Measurements from ENCODE around the gene MRPS30.

DNA sequence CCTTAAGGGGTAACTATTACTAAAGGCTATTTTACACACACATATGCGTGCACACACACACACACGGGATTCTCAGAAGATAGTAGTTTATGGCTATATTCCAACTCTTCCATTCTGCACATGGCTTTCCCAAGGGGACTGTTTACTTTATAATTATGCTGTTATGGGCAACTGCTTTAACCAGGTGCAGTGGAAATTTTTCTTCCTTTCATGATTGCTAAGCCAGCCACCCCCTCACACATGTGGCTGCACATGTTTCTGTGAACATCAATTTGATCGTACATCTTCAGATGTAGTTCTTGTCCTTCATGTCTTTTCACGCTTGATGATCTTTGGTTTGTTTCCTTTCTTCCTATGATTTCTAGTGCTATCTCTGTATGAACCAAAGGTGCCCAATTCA, 37.0 kb downstream of the MRPS30 start:
- no peak for TF ChIP-seq POLR2A (IDR thresholded peaks at IDR 0.05; ENCODE audit: low read length)
- no peak for TF ChIP-seq GATA1 (IDR thresholded peaks at IDR 0.05; ENCODE audit: low read depth, low read length)

All from erythroblast (primary cell).